HG02588 (cell line): ENCODE data around the gene YARS1.

Experiments used
- ATAC-seq: cut with Tn5 transposase; IDR thresholded peaks from one replicate; pipeline ENCODE4 v1.9.1; 2021; ENCODE audit warnings: mild to moderate bottlenecking, moderate library complexity; ENCODE audit not compliant: unreplicated experiment

The YARS1 gene

GRCh38 chr1:32766328-32766972 lies 50.7 kb downstream of the YARS1 start:
- ATAC-seq = no peak

- no peak for ATAC-seq
These were observed 51.4 kb downstream of the YARS1 start for GRCh38 chr1:32765570-32766327.

- ATAC-seq = no peak
These were observed 52.2 kb downstream of the YARS1 start for GRCh38 chr1:32764826-32765569.

- no peak for ATAC-seq
These were observed 53.9 kb downstream of the YARS1 start for GRCh38 chr1:32763221-32763620.

GRCh38 chr1:32761936-32762335 lies 55.2 kb downstream of the YARS1 start:
- no peak for ATAC-seq

GRCh38 chr1:32761253-32761877 lies 55.8 kb downstream of the YARS1 start:
- no peak for ATAC-seq

GRCh38 chr1:32759997-32760623 lies 57.0 kb downstream of the YARS1 start:
- no peak for ATAC-seq

- no peak for ATAC-seq
These were observed 57.6 kb downstream of the YARS1 start for GRCh38 chr1:32759521-32759981.

- no peak for ATAC-seq
These were observed 58.2 kb downstream of the YARS1 start for GRCh38 chr1:32758795-32759430.

GRCh38 chr1:32758177-32758794 lies 58.9 kb downstream of the YARS1 start:
- no peak for ATAC-seq

- no peak for ATAC-seq
These were observed 59.8 kb downstream of the YARS1 start for GRCh38 chr1:32757213-32757895.

- ATAC-seq = no peak
These were observed 61.4 kb downstream of the YARS1 start for GRCh38 chr1:32755810-32756159.

- no peak for ATAC-seq
These were observed 61.9 kb downstream of the YARS1 start for GRCh38 chr1:32755098-32755809.

- peak; percentile 38 for ATAC-seq
These were observed 62.7 kb downstream of the YARS1 start for GRCh38 chr1:32754317-32755097.

GRCh38 chr1:32753532-32754316 lies 63.4 kb downstream of the YARS1 start:
- ATAC-seq = peak; percentile 68

- ATAC-seq = no peak
These were observed 67.4 kb downstream of the YARS1 start for GRCh38 chr1:32749771-32750170.

- ATAC-seq = no peak
These were observed 67.8 kb downstream of the YARS1 start for GRCh38 chr1:32749332-32749731.
